GM10248 (cell line): ENCODE measurements around the gene ADGRG1.

ENCODE experiments used
- CTCF ChIA-PET: fragments of 300-600 bp; sonication (Branson Sonifier 250); formaldehyde crosslinking; extraction: SDS; loops from one replicate; lab custom pipeline; 2021; ENCODE audit warnings: antibody characterized with exemption; lab: Yijun Ruan, JAX
- POLR2A ChIA-PET: fragments of 350-650 bp; sonication (Branson Sonifier 250); formaldehyde crosslinking; extraction: SDS; loops from one replicate; lab custom pipeline; 2020; ENCODE audit warnings: antibody characterized with exemption; lab: Yijun Ruan, JAX
- DNase-seq: peaks from one replicate; pipeline ENCODE4 v3.0.0; 2012; ENCODE audit errors: extremely low spot score
- CTCF ChIP-seq: IDR thresholded peaks from 2 replicates; pipeline ENCODE4 v1.5.1; 2012; ENCODE audit warnings: mild to moderate bottlenecking, low read depth; ENCODE audit errors: extremely low read depth, missing control alignments, control extremely low read depth

ADGRG1 gene

DNA sequence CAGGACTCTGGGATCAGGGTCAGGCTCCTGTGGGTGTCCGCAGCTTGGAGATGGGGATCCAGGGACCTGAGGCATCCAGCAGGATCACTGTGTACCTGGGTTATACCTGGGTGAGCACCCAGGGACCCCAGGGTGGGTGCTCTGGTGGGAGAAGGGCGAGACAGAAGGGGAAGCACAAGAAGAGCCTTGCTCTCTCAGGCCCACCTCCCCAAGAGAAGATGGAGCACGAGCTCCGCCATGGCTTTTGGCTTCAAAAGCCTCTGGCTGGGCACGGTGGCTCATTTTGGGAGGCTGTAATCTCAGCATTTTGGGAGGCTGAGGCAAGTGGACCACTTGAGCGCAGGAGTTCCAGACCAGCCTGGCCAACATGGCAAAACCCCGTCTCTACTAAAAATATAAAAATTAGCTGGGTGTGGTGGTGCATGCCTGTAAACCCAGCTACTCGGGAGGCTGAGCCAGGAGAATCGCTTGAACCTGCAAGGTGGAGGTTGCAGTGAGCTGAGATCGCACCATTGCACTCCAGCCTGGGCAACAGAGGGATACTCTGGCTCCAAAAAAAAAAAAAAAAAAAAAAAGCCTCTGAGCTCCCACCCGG lies 75.1 kb downstream of the ADGRG1 start:
- no peak for TF ChIP-seq CTCF
- ChIA-PET CTCF (interaction anchor here (1.5 to 1.7 kb wide), 2 partner anchors 13 to 55 kb away, joined by 4 to 6 read pairs; no protein-coding TSS in a partner anchor), POLR2A (no interaction called here)

DNA sequence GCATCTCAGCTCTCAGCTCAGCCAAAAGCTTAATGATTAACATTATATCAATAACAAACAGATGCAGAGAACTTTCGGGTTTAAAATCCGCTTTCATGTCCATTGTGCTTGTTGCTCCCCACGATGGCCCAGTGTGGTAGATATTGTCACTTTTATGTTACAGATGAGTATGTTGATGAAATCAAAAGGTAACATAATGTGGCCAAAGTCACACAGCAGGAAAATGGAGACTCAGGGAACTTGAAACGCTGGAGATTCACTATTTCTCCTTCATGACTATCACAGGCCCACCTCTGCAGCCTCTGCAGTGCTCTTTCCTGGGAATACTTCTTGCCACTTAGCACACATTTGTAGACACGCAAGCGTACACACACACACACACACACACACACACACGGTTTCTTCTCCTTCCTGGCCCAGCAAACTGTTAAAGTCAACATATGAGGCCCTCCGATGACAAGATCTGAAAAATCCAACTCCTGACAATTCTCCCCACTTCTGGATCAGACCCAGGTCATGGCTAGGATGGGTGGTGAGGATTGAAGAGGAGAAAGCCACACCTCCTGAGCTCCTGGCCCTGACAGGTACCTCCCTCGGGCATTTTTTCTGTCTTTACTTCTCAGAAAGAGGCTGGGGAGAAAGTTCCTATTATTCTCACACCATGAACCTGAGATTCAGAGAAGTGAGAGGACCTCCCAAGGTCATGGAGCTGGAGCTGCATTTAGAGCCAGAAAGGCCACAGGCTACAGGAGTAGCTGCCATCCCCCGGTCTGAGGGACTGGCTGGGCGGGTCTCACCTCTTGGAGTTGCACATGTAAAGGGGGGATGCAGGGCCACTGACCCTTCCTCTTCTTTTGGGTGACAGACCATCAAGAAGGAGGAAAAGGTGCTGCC lies 75.8 kb downstream of the ADGRG1 start:
- ChIA-PET CTCF (interaction anchor here (1.5 to 1.7 kb wide), 2 partner anchors 12 to 56 kb away, joined by 4 to 6 read pairs; no protein-coding TSS in a partner anchor), POLR2A (no interaction called here)
- DNase-seq, result no peak
- TF ChIP-seq CTCF, result no peak

More for the DNA sequence above, 75.1 kb downstream of the ADGRG1 start:
- no peak for DNase-seq

- no peak for TF ChIP-seq CTCF
- no peak for DNase-seq
- CTCF ChIA-PET, result no interaction called here
- POLR2A ChIA-PET, result no interaction called here
Observed at GRCh38 chr16:57704905-57705852, 76.7 kb downstream of the ADGRG1 start.

- no peak for DNase-seq
- POLR2A ChIA-PET, result no interaction called here
- CTCF ChIA-PET, result interaction anchor here (1.3 kb wide), 1 partner anchor 58 kb away, joined by 3 read pairs; no protein-coding TSS in a partner anchor
- no peak for TF ChIP-seq CTCF
Observed at GRCh38 chr16:57706717-57707116, 78.3 kb downstream of the ADGRG1 start.

DNA sequence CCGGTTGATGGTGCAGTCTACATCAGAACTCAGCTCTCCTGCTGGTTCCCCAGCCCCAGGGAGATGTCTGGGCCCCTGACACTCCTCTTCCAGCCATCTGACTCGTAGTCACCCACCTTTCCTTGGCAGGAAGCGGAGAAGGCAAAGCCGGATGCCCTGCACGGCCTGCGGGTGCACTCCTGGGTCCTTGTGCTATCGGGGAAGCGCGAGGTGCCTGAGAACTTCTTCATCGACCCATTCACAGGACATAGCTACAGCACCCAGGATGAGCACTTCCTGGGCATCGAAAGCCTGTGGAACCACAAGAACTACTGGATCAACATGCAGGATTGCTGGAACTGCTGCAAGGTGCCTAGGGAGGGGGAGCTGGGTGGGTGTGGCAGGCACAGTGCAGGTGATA lies 78.9 kb downstream of the ADGRG1 start:
- no peak for TF ChIP-seq CTCF
- ChIA-PET POLR2A (no interaction called here), CTCF (interaction anchor here (1.3 kb wide), 1 partner anchor 59 kb away, joined by 3 read pairs; no protein-coding TSS in a partner anchor)
- no peak for DNase-seq

DNA sequence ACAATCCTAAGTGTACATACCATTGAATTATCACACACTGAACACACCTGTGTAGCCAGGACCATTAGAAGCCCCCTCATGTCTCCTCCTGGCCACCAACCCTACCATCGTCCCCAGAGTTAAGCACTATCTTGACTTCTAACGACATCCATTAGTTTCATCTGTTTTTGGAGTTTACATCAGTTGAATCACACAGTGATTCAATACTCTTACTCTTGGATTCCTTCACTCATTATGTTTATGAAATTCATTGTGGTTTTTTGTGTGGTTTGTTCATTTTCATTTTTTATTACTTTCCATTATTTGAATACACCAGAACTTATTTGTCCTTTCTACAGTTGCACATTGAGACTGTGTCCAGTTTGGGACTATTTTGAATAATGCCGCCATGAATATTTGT lies 79.7 kb downstream of the ADGRG1 start:
- ChIA-PET CTCF (no interaction called here), POLR2A (no interaction called here)
- TF ChIP-seq CTCF, result no peak
- no peak for DNase-seq
